Hindlimb muscle (tissue), 1 donor: ENCODE measurements around the gene SLX4IP. TPM values are rescaled to one million over a fixed set of nuclear protein-coding genes. Genes with fewer than 3 reads are reported as not detected.
"Not testable (repeated sequence)": the region's sequence is repeated elsewhere in the genome, so short reads cannot be mapped to it uniquely, and the experiment has no call there.

Experiments used
- DNase-seq: peaks from one replicate; pipeline ENCODE4 v3.0.0-alpha.2; 2013
- polyA plus RNA-seq: library from polyadenylated mRNA; unstranded; fragments of 120-200 nt; gene quantifications from one replicate; pipeline ENCODE4 v1.2.1, GENCODE V29; 2013; ENCODE audit not compliant: insufficient read length

Gene SLX4IP
- polyA plus RNA-seq: 4.9 TPM

- peak; percentile 97 for DNase-seq
Measured at GRCh38 chr20:10434832-10435812, at the start of gene SLX4IP. Gene SLX4IP (plus strand): TSS chr20:10435305. CDS start chr20:10458205, 22,900 bp downstream.

- no peak for DNase-seq
Measured at GRCh38 chr20:10385850-10386544, 49.1 kb upstream of the SLX4IP start.

- DNase-seq: no peak
Measured at GRCh38 chr20:10387686-10388085, 47.4 kb upstream of the SLX4IP start.

- DNase-seq: no peak
Measured at GRCh38 chr20:10388597-10388996, 46.5 kb upstream of the SLX4IP start.

GRCh38 chr20:10390709-10391108 lies 44.4 kb upstream of the SLX4IP start:
- no peak for DNase-seq

- DNase-seq: not testable (repeated sequence)
Measured at GRCh38 chr20:10394752-10395151, 40.4 kb upstream of the SLX4IP start.

- DNase-seq: no peak
Measured at GRCh38 chr20:10398834-10399369, 36.2 kb upstream of the SLX4IP start.

GRCh38 chr20:10402938-10403608 lies 32.0 kb upstream of the SLX4IP start:
- DNase-seq: peak; percentile 20

- DNase-seq: no peak
Measured at GRCh38 chr20:10404023-10404628, 31.0 kb upstream of the SLX4IP start.

- no peak for DNase-seq
Measured at GRCh38 chr20:10404959-10405530, 30.1 kb upstream of the SLX4IP start.

- no peak for DNase-seq
Measured at GRCh38 chr20:10408108-10408813, 26.8 kb upstream of the SLX4IP start.

- no peak for DNase-seq
Measured at GRCh38 chr20:10411673-10412072, 23.4 kb upstream of the SLX4IP start.

GRCh38 chr20:10412591-10413408 lies 22.3 kb upstream of the SLX4IP start:
- no peak for DNase-seq

- DNase-seq: no peak
Measured at GRCh38 chr20:10415013-10415650, 20.0 kb upstream of the SLX4IP start.

- not testable (repeated sequence) for DNase-seq
Measured at GRCh38 chr20:10417218-10417617, 17.9 kb upstream of the SLX4IP start.

GRCh38 chr20:10419550-10420133 lies 15.5 kb upstream of the SLX4IP start:
- no peak for DNase-seq

GRCh38 chr20:10423735-10424134 lies 11.4 kb upstream of the SLX4IP start:
- DNase-seq: no peak

GRCh38 chr20:10427060-10427692 lies 7.9 kb upstream of the SLX4IP start:
- DNase-seq: peak; percentile 35

- no peak for DNase-seq
Measured at GRCh38 chr20:10428008-10428407, 7.1 kb upstream of the SLX4IP start.
